D721Med (cell line): Measurements from ENCODE around the gene RPS21.

Experiments used
- DNase-seq: peaks from one replicate; pipeline ENCODE4 v3.0.0; 2011; ENCODE audit warnings: low spot score; ENCODE audit not compliant: insufficient read length
- FAIRE-seq: peaks from 2 replicates; lab custom pipeline; 2011; peaks lifted over from hg19 to GRCh38; lab: Jason Lieb, UNC
- CTCF ChIP-seq: IDR thresholded peaks from 2 replicates; pipeline ENCODE4 v1.5.1; 2012; ENCODE audit warnings: mild to moderate bottlenecking, control low read depth; ENCODE audit not compliant: insufficient read depth; ENCODE audit errors: missing control alignments

RPS21 gene

GRCh38 chr20:62416651-62417637 lies 30.0 kb downstream of the RPS21 start:
- DNase-seq = no peak
- no peak for FAIRE-seq
- no peak for TF ChIP-seq CTCF

- no peak for TF ChIP-seq CTCF
- DNase-seq = no peak
- FAIRE-seq = no peak
Measured at GRCh38 chr20:62417981-62418708, 31.2 kb downstream of the RPS21 start.

GRCh38 chr20:62418709-62419487 lies 32.0 kb downstream of the RPS21 start:
- DNase-seq = no peak
- FAIRE-seq = no peak
- TF ChIP-seq CTCF = no peak

- FAIRE-seq (no peak), DNase-seq (no peak)
- no peak for TF ChIP-seq CTCF
Measured at GRCh38 chr20:62419759-62420158, 32.9 kb downstream of the RPS21 start.

GRCh38 chr20:62420846-62421715 lies 34.2 kb downstream of the RPS21 start:
- no peak for FAIRE-seq

More at GRCh38 chr20:62420846-62421715, 34.2 kb downstream of the RPS21 start:
- no peak for TF ChIP-seq CTCF
- no peak for DNase-seq
